SK-N-SH (cell line): ENCODE data around the gene GGTLC2.

Experiments used
- RAD21 ChIP-seq: IDR thresholded peaks from 2 replicates; pipeline ENCODE4 v1.6.1; 2012; ENCODE audit warnings: mild to moderate bottlenecking, low read length
- SIN3A ChIP-seq: IDR thresholded peaks from 2 replicates; pipeline ENCODE4 v1.6.1; 2012; ENCODE audit warnings: low read depth, mild to moderate bottlenecking, low read length, moderate library complexity, borderline replicate concordance

DNA sequence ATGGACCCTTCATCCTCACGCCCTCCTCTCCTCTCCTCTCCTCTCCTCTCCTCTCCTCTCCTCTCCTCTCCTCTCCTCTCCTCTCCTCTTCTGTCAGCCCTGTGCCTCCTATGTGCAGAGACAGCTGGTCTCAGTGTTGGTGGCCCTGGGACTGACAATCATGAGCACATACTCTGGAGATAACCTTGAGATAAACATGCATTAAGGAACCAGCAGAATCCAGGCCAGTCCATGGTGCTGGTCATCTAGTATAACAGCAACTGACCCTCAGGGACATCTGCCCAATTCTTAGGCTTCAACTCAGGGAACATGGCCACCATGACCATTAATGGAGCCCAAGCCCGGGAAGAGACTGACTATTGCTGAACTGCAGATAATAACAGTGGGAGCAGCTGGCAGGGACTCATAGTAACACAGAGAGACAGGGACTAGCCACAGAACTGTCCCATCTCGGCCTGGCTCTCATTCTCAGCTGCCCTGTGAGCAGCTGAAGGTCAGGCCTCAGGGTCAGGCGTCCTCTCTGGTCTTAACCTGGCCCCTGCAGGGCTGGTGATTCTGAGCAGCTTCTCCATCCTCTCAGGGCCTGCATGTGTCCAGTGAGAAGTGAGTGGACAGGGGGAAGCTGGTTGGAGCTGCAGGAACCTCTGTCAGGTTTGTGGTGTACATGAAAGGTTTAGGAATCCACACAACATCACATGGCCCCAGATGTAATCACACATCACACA, 45.4 kb downstream of the GGTLC2 start:
- no peak for TF ChIP-seq SIN3A
- no peak for TF ChIP-seq RAD21
